ENCODE measurements around the gene HSF2BP. TPM values are rescaled to one million over a fixed set of nuclear protein-coding genes. Genes with fewer than 3 reads are reported as not detected.

Gene HSF2BP
- polyA plus RNA-seq, 1 donor from 2014 or later = 0.89 TPM

DNA sequence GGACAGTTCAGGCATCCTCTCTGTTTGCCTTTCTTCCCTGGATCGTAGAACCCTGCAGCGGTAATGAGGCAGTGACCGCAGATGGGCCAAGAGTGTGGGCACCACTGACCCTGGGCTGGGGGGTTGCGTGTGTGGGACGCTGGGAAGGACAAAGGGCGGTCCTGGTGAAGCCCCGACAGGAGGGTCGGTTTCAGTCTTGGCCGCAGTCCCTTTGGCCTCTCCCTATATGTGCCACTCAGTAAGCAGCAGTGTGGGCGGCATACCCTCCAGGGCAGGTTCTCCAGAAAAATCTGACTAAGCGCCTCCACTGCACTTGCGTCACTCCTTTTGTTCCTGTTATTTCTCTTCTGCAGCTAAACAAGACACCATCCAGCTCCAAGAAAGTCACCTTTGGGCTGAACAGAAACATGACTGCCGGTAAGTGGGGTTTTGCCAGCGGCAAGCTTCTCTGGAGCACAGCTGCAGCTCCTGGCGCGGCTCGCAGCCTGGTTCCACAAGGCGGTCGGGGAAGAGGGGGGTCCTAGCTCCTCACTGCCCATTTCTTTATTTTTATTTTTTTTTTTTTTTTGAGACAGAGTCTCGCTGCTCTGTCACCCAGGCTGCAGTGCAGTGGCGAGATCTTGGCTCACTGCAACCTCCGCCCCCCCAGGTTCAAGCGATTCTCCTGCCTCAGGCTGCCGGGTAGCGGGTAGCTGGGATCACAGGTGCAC, 32.0 kb upstream of the HSF2BP start:
- H4K20me1 ChIP-seq (ENCODE audit: insufficient read depth) = no peaks in the 10 kb centered on the region
- TF ChIP-seq POLR2AphosphoS5 (IDR thresholded peaks at IDR 0.05) = no peak
- no peak for TF ChIP-seq EZH2 (IDR thresholded peaks at IDR 0.05; ENCODE audit: borderline replicate concordance, insufficient read depth, low read length, poor library complexity, severe bottlenecking)
- TF ChIP-seq, protein P1, sequence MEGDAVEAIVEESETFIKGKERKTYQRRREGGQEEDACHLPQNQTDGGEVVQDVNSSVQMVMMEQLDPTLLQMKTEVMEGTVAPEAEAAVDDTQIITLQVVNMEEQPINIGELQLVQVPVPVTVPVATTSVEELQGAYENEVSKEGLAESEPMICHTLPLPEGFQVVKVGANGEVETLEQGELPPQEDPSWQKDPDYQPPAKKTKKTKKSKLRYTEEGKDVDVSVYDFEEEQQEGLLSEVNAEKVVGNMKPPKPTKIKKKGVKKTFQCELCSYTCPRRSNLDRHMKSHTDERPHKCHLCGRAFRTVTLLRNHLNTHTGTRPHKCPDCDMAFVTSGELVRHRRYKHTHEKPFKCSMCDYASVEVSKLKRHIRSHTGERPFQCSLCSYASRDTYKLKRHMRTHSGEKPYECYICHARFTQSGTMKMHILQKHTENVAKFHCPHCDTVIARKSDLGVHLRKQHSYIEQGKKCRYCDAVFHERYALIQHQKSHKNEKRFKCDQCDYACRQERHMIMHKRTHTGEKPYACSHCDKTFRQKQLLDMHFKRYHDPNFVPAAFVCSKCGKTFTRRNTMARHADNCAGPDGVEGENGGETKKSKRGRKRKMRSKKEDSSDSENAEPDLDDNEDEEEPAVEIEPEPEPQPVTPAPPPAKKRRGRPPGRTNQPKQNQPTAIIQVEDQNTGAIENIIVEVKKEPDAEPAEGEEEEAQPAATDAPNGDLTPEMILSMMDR (IDR thresholded peaks at IDR 0.05; ENCODE audit: poor library complexity, severe bottlenecking) = no peak
- no peak for TF ChIP-seq SMC3 (conservative IDR thresholded peaks at IDR 0.05; ENCODE audit: poor library complexity)
- no peak for TF ChIP-seq MXI1 (conservative IDR thresholded peaks at IDR 0.05; ENCODE audit: poor library complexity, severe bottlenecking)
- no peak for TF ChIP-seq RAD21 (conservative IDR thresholded peaks at IDR 0.05)
- TF ChIP-seq, protein P2, sequence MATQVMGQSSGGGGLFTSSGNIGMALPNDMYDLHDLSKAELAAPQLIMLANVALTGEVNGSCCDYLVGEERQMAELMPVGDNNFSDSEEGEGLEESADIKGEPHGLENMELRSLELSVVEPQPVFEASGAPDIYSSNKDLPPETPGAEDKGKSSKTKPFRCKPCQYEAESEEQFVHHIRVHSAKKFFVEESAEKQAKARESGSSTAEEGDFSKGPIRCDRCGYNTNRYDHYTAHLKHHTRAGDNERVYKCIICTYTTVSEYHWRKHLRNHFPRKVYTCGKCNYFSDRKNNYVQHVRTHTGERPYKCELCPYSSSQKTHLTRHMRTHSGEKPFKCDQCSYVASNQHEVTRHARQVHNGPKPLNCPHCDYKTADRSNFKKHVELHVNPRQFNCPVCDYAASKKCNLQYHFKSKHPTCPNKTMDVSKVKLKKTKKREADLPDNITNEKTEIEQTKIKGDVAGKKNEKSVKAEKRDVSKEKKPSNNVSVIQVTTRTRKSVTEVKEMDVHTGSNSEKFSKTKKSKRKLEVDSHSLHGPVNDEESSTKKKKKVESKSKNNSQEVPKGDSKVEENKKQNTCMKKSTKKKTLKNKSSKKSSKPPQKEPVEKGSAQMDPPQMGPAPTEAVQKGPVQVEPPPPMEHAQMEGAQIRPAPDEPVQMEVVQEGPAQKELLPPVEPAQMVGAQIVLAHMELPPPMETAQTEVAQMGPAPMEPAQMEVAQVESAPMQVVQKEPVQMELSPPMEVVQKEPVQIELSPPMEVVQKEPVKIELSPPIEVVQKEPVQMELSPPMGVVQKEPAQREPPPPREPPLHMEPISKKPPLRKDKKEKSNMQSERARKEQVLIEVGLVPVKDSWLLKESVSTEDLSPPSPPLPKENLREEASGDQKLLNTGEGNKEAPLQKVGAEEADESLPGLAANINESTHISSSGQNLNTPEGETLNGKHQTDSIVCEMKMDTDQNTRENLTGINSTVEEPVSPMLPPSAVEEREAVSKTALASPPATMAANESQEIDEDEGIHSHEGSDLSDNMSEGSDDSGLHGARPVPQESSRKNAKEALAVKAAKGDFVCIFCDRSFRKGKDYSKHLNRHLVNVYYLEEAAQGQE (IDR thresholded peaks at IDR 0.05; ENCODE audit: borderline replicate concordance) = no peak
- no peak for TF ChIP-seq EP300 (conservative IDR thresholded peaks at IDR 0.05; ENCODE audit: poor library complexity, severe bottlenecking)
- no peak for TF ChIP-seq TAF1 (IDR thresholded peaks at IDR 0.05; ENCODE audit: low read depth)
- no peak overlapping the region for H3K4me2 ChIP-seq (ENCODE audit: low read length)
- H3K79me2 ChIP-seq (replicated peaks; ENCODE audit: insufficient read depth, low read length) = no peaks in the 10 kb centered on the region
- H2AFZ ChIP-seq (ENCODE audit: low read depth, low read length) = no peak overlapping the region
- no peaks in the 10 kb centered on the region for H3F3A ChIP-seq (ENCODE audit: insufficient read depth, low read length, poor library complexity, severe bottlenecking)
- H3K27me3 ChIP-seq (ENCODE audit: insufficient read depth, low read depth, low read length) = no peaks in the 10 kb centered on the region
- H3K9me2 ChIP-seq (ENCODE audit: insufficient read depth, low read length) = no peaks in the 10 kb centered on the region
- H3K9me3 ChIP-seq (ENCODE audit: low read length) = no peaks in the 10 kb centered on the region
- no peak overlapping the region for H3K4me3 ChIP-seq (ENCODE audit: low read length)
- no peak overlapping the region for H3K9ac ChIP-seq (ENCODE audit: low read length)
- no peaks in the 10 kb centered on the region for H3K36me3 ChIP-seq (ENCODE audit: insufficient read depth, low read length)
- H3K27ac ChIP-seq (ENCODE audit: low read length) = no peak overlapping the region

DNA sequence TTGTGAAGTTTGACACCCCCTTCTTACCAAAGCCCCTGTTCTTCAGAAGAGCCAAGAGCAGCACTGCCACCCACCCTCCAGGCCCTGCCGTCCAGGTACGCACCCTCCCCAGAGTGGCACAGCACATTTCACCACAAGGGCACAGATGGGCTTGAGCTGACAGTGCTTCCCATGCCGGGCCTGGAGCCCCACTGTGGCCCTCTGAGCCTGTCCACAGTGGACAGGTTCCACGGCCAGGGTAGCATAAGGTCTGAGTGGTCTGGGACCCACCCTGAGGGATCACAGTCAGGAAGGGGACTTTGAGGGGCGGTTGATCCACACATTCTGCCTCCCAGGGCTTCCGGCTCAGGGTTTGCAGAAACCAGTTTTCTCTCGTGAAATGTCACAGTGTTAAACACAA, 31.1 kb upstream of the HSF2BP start:
- H3K9me2 ChIP-seq (ENCODE audit: insufficient read depth, low read length) = no peaks in the 10 kb centered on the region
- no peak overlapping the region for H3K4me3 ChIP-seq (ENCODE audit: low read length)
- no peak for TF ChIP-seq EZH2 (IDR thresholded peaks at IDR 0.05; ENCODE audit: borderline replicate concordance, insufficient read depth, low read length, poor library complexity, severe bottlenecking)
- no peak for TF ChIP-seq EP300 (conservative IDR thresholded peaks at IDR 0.05; ENCODE audit: poor library complexity, severe bottlenecking)
- no peak for TF ChIP-seq TAF1 (IDR thresholded peaks at IDR 0.05; ENCODE audit: low read depth)
- no peak for TF ChIP-seq SMC3 (conservative IDR thresholded peaks at IDR 0.05; ENCODE audit: poor library complexity)
- H3K9ac ChIP-seq (ENCODE audit: low read length) = no peak overlapping the region
- H3K36me3 ChIP-seq (ENCODE audit: insufficient read depth, low read length) = no peaks in the 10 kb centered on the region
- no peaks in the 10 kb centered on the region for H3K27me3 ChIP-seq (ENCODE audit: insufficient read depth, low read depth, low read length)
- H3K4me2 ChIP-seq (ENCODE audit: low read length) = no peak overlapping the region
- no peak overlapping the region for H3K27ac ChIP-seq (ENCODE audit: low read length)
- no peaks in the 10 kb centered on the region for H4K20me1 ChIP-seq (ENCODE audit: insufficient read depth)
- H3F3A ChIP-seq (ENCODE audit: insufficient read depth, low read length, poor library complexity, severe bottlenecking) = no peaks in the 10 kb centered on the region
- no peaks in the 10 kb centered on the region for H3K9me3 ChIP-seq (ENCODE audit: low read length)
- H2AFZ ChIP-seq (ENCODE audit: low read depth, low read length) = no peak overlapping the region
- H3K79me2 ChIP-seq (replicated peaks; ENCODE audit: insufficient read depth, low read length) = no peaks in the 10 kb centered on the region
